Measurements from ENCODE around the gene PRKN.

PRKN gene

DNA sequence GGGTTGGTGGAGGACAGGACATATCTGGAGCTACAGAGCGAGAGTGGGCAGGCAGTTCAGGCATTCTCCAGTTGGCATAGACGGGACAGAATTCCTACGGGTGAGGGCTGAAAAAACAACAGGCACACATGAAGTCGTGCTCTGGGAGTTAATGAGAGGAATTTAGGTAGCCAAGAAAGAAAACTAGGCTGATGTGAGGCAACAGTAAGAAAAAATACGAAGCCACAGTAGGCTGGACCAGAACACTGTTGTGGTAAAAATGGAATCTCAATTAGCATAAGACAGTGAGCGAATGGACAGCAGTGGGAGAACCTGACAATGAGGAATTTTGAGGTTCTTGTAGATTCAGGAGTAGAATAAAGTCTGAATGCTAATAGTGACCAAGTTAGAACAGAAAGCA lies 965.6 kb downstream of the PRKN start:
- no peak for TF ChIP-seq ZFP69B (tag by site-specific recombination; IDR thresholded peaks at IDR 0.05)
- no peak for TF ChIP-seq ZBTB17 (tag by site-specific recombination; IDR thresholded peaks at IDR 0.05)
- no peak for TF ChIP-seq PRDM4 (tag by site-specific recombination; IDR thresholded peaks at IDR 0.05)
- TF ChIP-seq GLI4 (tag by site-specific recombination; IDR thresholded peaks at IDR 0.05) = no peak
- TF ChIP-seq ZNF211 (tag by site-specific recombination; IDR thresholded peaks at IDR 0.05; ENCODE audit: low read depth) = no peak
- TF ChIP-seq ZBTB21 (tag by site-specific recombination; IDR thresholded peaks at IDR 0.05) = no peak
- no peak for TF ChIP-seq RBAK (tag by site-specific recombination; IDR thresholded peaks at IDR 0.05)
- TF ChIP-seq ZNF707 (tag by site-specific recombination; IDR thresholded peaks at IDR 0.05) = no peak
- no peak for TF ChIP-seq ZNF530 (tag by site-specific recombination; IDR thresholded peaks at IDR 0.05; ENCODE audit: low read depth)
- no peak for TF ChIP-seq ZNF629 (tag by site-specific recombination; IDR thresholded peaks at IDR 0.05)
- TF ChIP-seq ZNF423 (tag by site-specific recombination; IDR thresholded peaks at IDR 0.05) = no peak
- TF ChIP-seq ZNF132 (tag by site-specific recombination; IDR thresholded peaks at IDR 0.05; ENCODE audit: borderline replicate concordance) = no peak
- ChIA-PET CTCF (interaction anchor here (0.6 to 1.8 kb wide), 3 partner anchors 14 to 172 kb away, joined by 3 to 5 read pairs (median 4); no protein-coding TSS in a partner anchor), POLR2A (no interaction called here)
- H3K4me3 ChIP-seq (ENCODE audit: low read depth, low read length) = no peak overlapping the region
- no peaks in the 10 kb centered on the region for H3K36me3 ChIP-seq (ENCODE audit: control insufficient read depth in 2 of 2, insufficient read depth in 1 of 2, low read length in 2 of 2)
- no peaks in the 10 kb centered on the region for H3K9me3 ChIP-seq (ENCODE audit: control insufficient read depth, insufficient read depth, low read depth, low read length)
- H3K4me1 ChIP-seq (ENCODE audit: control insufficient read depth, insufficient read depth, low read length) = no peaks in the 10 kb centered on the region
- H3K27ac ChIP-seq (ENCODE audit: extremely low read depth, low read depth, low read length) = no peak overlapping the region

- ChIA-PET CTCF (interaction anchor here (0.6 to 1.0 kb wide), 2 partner anchors 9 to 362 kb away, joined by 3 read pairs; no protein-coding TSS in a partner anchor), POLR2A (no interaction called here)
- Histone ChIP-seq H3K27ac (ENCODE audit: extremely low read depth, low read depth, low read length) (no peak overlapping the region), H3K4me3 (ENCODE audit: low read depth, low read length) (no peak overlapping the region), H3K36me3 (ENCODE audit: control insufficient read depth in 2 of 2, insufficient read depth in 1 of 2, low read length in 2 of 2) (no peaks in the 10 kb centered on the region), H3K9me3 (ENCODE audit: control insufficient read depth, insufficient read depth, low read depth, low read length) (no peaks in the 10 kb centered on the region), H3K4me1 (ENCODE audit: control insufficient read depth, insufficient read depth, low read length) (no peaks in the 10 kb centered on the region)
- TF ChIP-seq ZFP3 (tag by site-specific recombination; IDR thresholded peaks at IDR 0.05; ENCODE audit: low read depth) = no peak
- TF ChIP-seq ZNF843 (tag by site-specific recombination; IDR thresholded peaks at IDR 0.05) = no peak
- TF ChIP-seq ZNF274 (IDR thresholded peaks at IDR 0.05; ENCODE audit: low read length) = no peak
- no peak for TF ChIP-seq ZNF274 (tag by site-specific recombination; IDR thresholded peaks at IDR 0.05; ENCODE audit: borderline replicate concordance)
- no peak for TF ChIP-seq ZIC2 (tag by site-specific recombination; IDR thresholded peaks at IDR 0.05)
These were observed 972.5 kb downstream of the PRKN start for GRCh38 chr6:161755080-161755479.

DNA sequence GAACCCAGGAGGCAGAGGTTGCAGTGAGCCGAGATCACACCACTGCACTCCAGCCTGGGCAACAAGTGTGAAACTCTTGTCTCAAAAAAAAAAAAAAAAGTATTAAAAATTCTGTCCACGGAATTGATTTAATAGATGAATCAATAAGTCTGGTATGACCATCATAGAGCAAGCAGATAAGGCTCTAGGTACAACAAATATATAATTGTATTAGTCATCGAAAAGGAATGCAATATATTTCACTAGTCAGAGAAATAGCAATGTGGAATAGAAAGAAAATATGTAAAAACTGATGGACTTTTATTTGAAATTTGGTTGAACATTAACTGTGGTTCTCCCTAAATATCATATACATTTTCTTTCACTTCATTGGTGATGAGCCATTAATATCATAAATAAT lies 976.9 kb downstream of the PRKN start:
- H3K9me3 ChIP-seq (ENCODE audit: control insufficient read depth, insufficient read depth, low read depth, low read length) = no peaks in the 10 kb centered on the region
- POLR2A ChIA-PET = no interaction called here
- no peaks in the 10 kb centered on the region for H3K4me1 ChIP-seq (ENCODE audit: control insufficient read depth, insufficient read depth, low read length)
- H3K27ac ChIP-seq (ENCODE audit: extremely low read depth, low read depth, low read length) = no peak overlapping the region
- H3K36me3 ChIP-seq (ENCODE audit: control insufficient read depth in 2 of 2, insufficient read depth in 1 of 2, low read length in 2 of 2) = no peaks in the 10 kb centered on the region
- H3K4me3 ChIP-seq (ENCODE audit: low read depth, low read length) = no peak overlapping the region
- CTCF ChIA-PET = interaction anchor here (0.7 to 1.7 kb wide), 2 partner anchors 10 to 160 kb away, joined by 3 to 10 read pairs; no protein-coding TSS in a partner anchor
- no peak for TF ChIP-seq ZNF621 (tag by site-specific recombination; IDR thresholded peaks at IDR 0.05)
- TF ChIP-seq ZBTB17 (tag by site-specific recombination; IDR thresholded peaks at IDR 0.05) = no peak
- TF ChIP-seq ZNF362 (tag by site-specific recombination; IDR thresholded peaks at IDR 0.05) = no peak
- TF ChIP-seq ZNF585B (tag by site-specific recombination; IDR thresholded peaks at IDR 0.05) = no peak
- TF ChIP-seq ZNF664 (tag by site-specific recombination; IDR thresholded peaks at IDR 0.05) = no peak
- no peak for TF ChIP-seq ZNF768 (tag by site-specific recombination; IDR thresholded peaks at IDR 0.05)
- no peak for TF ChIP-seq MEIS1 (CRISPR knock-in tag; IDR thresholded peaks at IDR 0.05; ENCODE audit: borderline replicate concordance)
- TF ChIP-seq ZNF785 (tag by site-specific recombination; IDR thresholded peaks at IDR 0.05) = no peak
- no peak for TF ChIP-seq ZNF112 (tag by site-specific recombination; IDR thresholded peaks at IDR 0.05)
- TF ChIP-seq ZNF677 (tag by site-specific recombination; IDR thresholded peaks at IDR 0.05) = no peak
- no peak for TF ChIP-seq BCL11A (tag by site-specific recombination; IDR thresholded peaks at IDR 0.05; ENCODE audit: low read depth)
- no peak for TF ChIP-seq GLI2 (tag by site-specific recombination; IDR thresholded peaks at IDR 0.05; ENCODE audit: borderline replicate concordance, low read depth)
- TF ChIP-seq YY1 (tag by site-specific recombination; IDR thresholded peaks at IDR 0.05) = no peak
- TF ChIP-seq, protein P1, sequence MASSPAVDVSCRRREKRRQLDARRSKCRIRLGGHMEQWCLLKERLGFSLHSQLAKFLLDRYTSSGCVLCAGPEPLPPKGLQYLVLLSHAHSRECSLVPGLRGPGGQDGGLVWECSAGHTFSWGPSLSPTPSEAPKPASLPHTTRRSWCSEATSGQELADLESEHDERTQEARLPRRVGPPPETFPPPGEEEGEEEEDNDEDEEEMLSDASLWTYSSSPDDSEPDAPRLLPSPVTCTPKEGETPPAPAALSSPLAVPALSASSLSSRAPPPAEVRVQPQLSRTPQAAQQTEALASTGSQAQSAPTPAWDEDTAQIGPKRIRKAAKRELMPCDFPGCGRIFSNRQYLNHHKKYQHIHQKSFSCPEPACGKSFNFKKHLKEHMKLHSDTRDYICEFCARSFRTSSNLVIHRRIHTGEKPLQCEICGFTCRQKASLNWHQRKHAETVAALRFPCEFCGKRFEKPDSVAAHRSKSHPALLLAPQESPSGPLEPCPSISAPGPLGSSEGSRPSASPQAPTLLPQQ (tag by site-specific recombination; IDR thresholded peaks at IDR 0.05) = no peak
- no peak for TF ChIP-seq ZNF248 (tag by site-specific recombination; IDR thresholded peaks at IDR 0.05)
